ENCODE data around the gene ZNG1B. TPM values are rescaled to one million over a fixed set of nuclear protein-coding genes. Genes with fewer than 3 reads are reported as not detected.
"Not testable (repeated sequence)": the region's sequence is repeated elsewhere in the genome, so short reads cannot be mapped to it uniquely, and the experiment has no call there.

The ZNG1B gene
- total and polyA plus RNA-seq, 4 donors, result 13.4 to 38.9 (median 21.7) TPM

- H3K4me1 ChIP-seq (ENCODE audit: control insufficient read depth in 4 of 4, insufficient read depth in 4 of 4, low read length in 3 of 4); H3K27me3 ChIP-seq (ENCODE audit: control insufficient read depth in 4 of 4, insufficient read depth in 4 of 4, low read length in 3 of 4): not testable (repeated sequence)
- 88% methylated on average over 8 of the region's 8 CpGs for WGBS
These were observed 78.0 kb downstream of the ZNG1B start for GRCh38 chr2:113515457-113515856.

GRCh38 chr2:113515995-113516394, 78.5 kb downstream of the ZNG1B start:
- H3K9ac ChIP-seq (ENCODE audit: low read depth in 1 of 2, low read length in 2 of 2); DNase-seq (ENCODE audit: low spot score); H3K27me3 ChIP-seq (ENCODE audit: control insufficient read depth in 4 of 4, insufficient read depth in 4 of 4, low read length in 3 of 4); H3K4me3 ChIP-seq (ENCODE audit: low read depth in 1 of 3, low read length in 3 of 3); H3K27ac ChIP-seq (ENCODE audit: low read depth in 1 of 2, low read length in 2 of 2); H3K4me1 ChIP-seq (ENCODE audit: control insufficient read depth in 4 of 4, insufficient read depth in 4 of 4, low read length in 3 of 4); H3K36me3 ChIP-seq (ENCODE audit: control insufficient read depth in 4 of 4, insufficient read depth in 3 of 4, low read depth in 1 of 4, low read length in 3 of 4); H3K9me3 ChIP-seq (ENCODE audit: control insufficient read depth in 4 of 4, low read length in 3 of 4): not testable (repeated sequence)
- WGBS, result 78% methylated on average over 3 of the region's 3 CpGs

More at GRCh38 chr2:113515457-113515856, 78.0 kb downstream of the ZNG1B start:
- not testable (repeated sequence) for H3K27ac ChIP-seq (ENCODE audit: low read depth in 1 of 2, low read length in 2 of 2); H3K36me3 ChIP-seq (ENCODE audit: control insufficient read depth in 4 of 4, insufficient read depth in 3 of 4, low read depth in 1 of 4, low read length in 3 of 4); DNase-seq (ENCODE audit: low spot score); H3K9me3 ChIP-seq (ENCODE audit: control insufficient read depth in 4 of 4, low read length in 3 of 4); H3K9ac ChIP-seq (ENCODE audit: low read depth in 1 of 2, low read length in 2 of 2); H3K4me3 ChIP-seq (ENCODE audit: low read depth in 1 of 3, low read length in 3 of 3)

GRCh38 chr2:113517025-113517424, 79.5 kb downstream of the ZNG1B start:
- H3K36me3 ChIP-seq (ENCODE audit: control insufficient read depth in 4 of 4, insufficient read depth in 3 of 4, low read depth in 1 of 4, low read length in 3 of 4); H3K9ac ChIP-seq (ENCODE audit: low read depth in 1 of 2, low read length in 2 of 2); H3K27ac ChIP-seq (ENCODE audit: low read depth in 1 of 2, low read length in 2 of 2); H3K4me1 ChIP-seq (ENCODE audit: control insufficient read depth in 4 of 4, insufficient read depth in 4 of 4, low read length in 3 of 4); H3K9me3 ChIP-seq (ENCODE audit: control insufficient read depth in 4 of 4, low read length in 3 of 4); H3K4me3 ChIP-seq (ENCODE audit: low read depth in 1 of 3, low read length in 3 of 3); DNase-seq (ENCODE audit: low spot score); H3K27me3 ChIP-seq (ENCODE audit: control insufficient read depth in 4 of 4, insufficient read depth in 4 of 4, low read length in 3 of 4): not testable (repeated sequence)
- WGBS, result no CpG with 5 or more reads among the region's 2 CpGs

GRCh38 chr2:113520837-113521236, 83.3 kb downstream of the ZNG1B start:
- H3K9me3 ChIP-seq (ENCODE audit: control insufficient read depth in 4 of 4, low read length in 3 of 4); H3K36me3 ChIP-seq (ENCODE audit: control insufficient read depth in 4 of 4, insufficient read depth in 3 of 4, low read depth in 1 of 4, low read length in 3 of 4); H3K27ac ChIP-seq (ENCODE audit: low read depth in 1 of 2, low read length in 2 of 2); H3K9ac ChIP-seq (ENCODE audit: low read depth in 1 of 2, low read length in 2 of 2); H3K4me1 ChIP-seq (ENCODE audit: control insufficient read depth in 4 of 4, insufficient read depth in 4 of 4, low read length in 3 of 4); H3K27me3 ChIP-seq (ENCODE audit: control insufficient read depth in 4 of 4, insufficient read depth in 4 of 4, low read length in 3 of 4); H3K4me3 ChIP-seq (ENCODE audit: low read depth in 1 of 3, low read length in 3 of 3): not testable (repeated sequence)
- whole genome bisulfite sequencing, result 89% methylated on average over 6 of the region's 6 CpGs
- DNase-seq (ENCODE audit: low spot score), result peak; percentile 41

- H3K4me3 ChIP-seq (ENCODE audit: low read depth in 1 of 3, low read length in 3 of 3); H3K27ac ChIP-seq (ENCODE audit: low read depth in 1 of 2, low read length in 2 of 2); DNase-seq (ENCODE audit: low spot score); H3K36me3 ChIP-seq (ENCODE audit: control insufficient read depth in 4 of 4, insufficient read depth in 3 of 4, low read depth in 1 of 4, low read length in 3 of 4); H3K27me3 ChIP-seq (ENCODE audit: control insufficient read depth in 4 of 4, insufficient read depth in 4 of 4, low read length in 3 of 4); H3K4me1 ChIP-seq (ENCODE audit: control insufficient read depth in 4 of 4, insufficient read depth in 4 of 4, low read length in 3 of 4); H3K9ac ChIP-seq (ENCODE audit: low read depth in 1 of 2, low read length in 2 of 2); H3K9me3 ChIP-seq (ENCODE audit: control insufficient read depth in 4 of 4, low read length in 3 of 4): not testable (repeated sequence)
- 70% methylated on average over 5 of the region's 5 CpGs for WGBS
These were observed 84.0 kb downstream of the ZNG1B start for GRCh38 chr2:113521492-113521891.

GRCh38 chr2:113524986-113525385, 87.5 kb downstream of the ZNG1B start:
- not testable (repeated sequence) for H3K4me1 ChIP-seq (ENCODE audit: control insufficient read depth in 4 of 4, insufficient read depth in 4 of 4, low read length in 3 of 4); H3K9me3 ChIP-seq (ENCODE audit: control insufficient read depth in 4 of 4, low read length in 3 of 4); H3K4me3 ChIP-seq (ENCODE audit: low read depth in 1 of 3, low read length in 3 of 3); H3K9ac ChIP-seq (ENCODE audit: low read depth in 1 of 2, low read length in 2 of 2); H3K27me3 ChIP-seq (ENCODE audit: control insufficient read depth in 4 of 4, insufficient read depth in 4 of 4, low read length in 3 of 4); DNase-seq (ENCODE audit: low spot score); H3K27ac ChIP-seq (ENCODE audit: low read depth in 1 of 2, low read length in 2 of 2); H3K36me3 ChIP-seq (ENCODE audit: control insufficient read depth in 4 of 4, insufficient read depth in 3 of 4, low read depth in 1 of 4, low read length in 3 of 4)
- WGBS, result 58% methylated on average over 1 of the region's 1 CpG

GRCh38 chr2:113527350-113528045, 90.0 kb downstream of the ZNG1B start:
- not testable (repeated sequence) for DNase-seq (ENCODE audit: low spot score); H3K27me3 ChIP-seq (ENCODE audit: control insufficient read depth in 4 of 4, insufficient read depth in 4 of 4, low read length in 3 of 4); H3K4me1 ChIP-seq (ENCODE audit: control insufficient read depth in 4 of 4, insufficient read depth in 4 of 4, low read length in 3 of 4); H3K9ac ChIP-seq (ENCODE audit: low read depth in 1 of 2, low read length in 2 of 2); H3K36me3 ChIP-seq (ENCODE audit: control insufficient read depth in 4 of 4, insufficient read depth in 3 of 4, low read depth in 1 of 4, low read length in 3 of 4); H3K4me3 ChIP-seq (ENCODE audit: low read depth in 1 of 3, low read length in 3 of 3); H3K9me3 ChIP-seq (ENCODE audit: control insufficient read depth in 4 of 4, low read length in 3 of 4); H3K27ac ChIP-seq (ENCODE audit: low read depth in 1 of 2, low read length in 2 of 2)
- 16% methylated on average over 6 of the region's 12 CpGs for WGBS

- WGBS, result 48% methylated on average over 4 of the region's 5 CpGs
- H3K36me3 ChIP-seq (ENCODE audit: control insufficient read depth in 4 of 4, insufficient read depth in 3 of 4, low read depth in 1 of 4, low read length in 3 of 4), result not testable (repeated sequence)
These were observed 90.6 kb downstream of the ZNG1B start for GRCh38 chr2:113528126-113528525.

GRCh38 chr2:113528904-113529303, 91.4 kb downstream of the ZNG1B start:
- H3K36me3 ChIP-seq (ENCODE audit: control insufficient read depth in 4 of 4, insufficient read depth in 3 of 4, low read depth in 1 of 4, low read length in 3 of 4); H3K27ac ChIP-seq (ENCODE audit: low read depth in 1 of 2, low read length in 2 of 2); H3K9ac ChIP-seq (ENCODE audit: low read depth in 1 of 2, low read length in 2 of 2); H3K4me1 ChIP-seq (ENCODE audit: control insufficient read depth in 4 of 4, insufficient read depth in 4 of 4, low read length in 3 of 4); H3K27me3 ChIP-seq (ENCODE audit: control insufficient read depth in 4 of 4, insufficient read depth in 4 of 4, low read length in 3 of 4); H3K4me3 ChIP-seq (ENCODE audit: low read depth in 1 of 3, low read length in 3 of 3); H3K9me3 ChIP-seq (ENCODE audit: control insufficient read depth in 4 of 4, low read length in 3 of 4); DNase-seq (ENCODE audit: low spot score): not testable (repeated sequence)
- 67% methylated on average over 3 of the region's 3 CpGs for WGBS

More at GRCh38 chr2:113528126-113528525, 90.6 kb downstream of the ZNG1B start:
- not testable (repeated sequence) for H3K27ac ChIP-seq (ENCODE audit: low read depth in 1 of 2, low read length in 2 of 2); H3K4me1 ChIP-seq (ENCODE audit: control insufficient read depth in 4 of 4, insufficient read depth in 4 of 4, low read length in 3 of 4); H3K4me3 ChIP-seq (ENCODE audit: low read depth in 1 of 3, low read length in 3 of 3); H3K27me3 ChIP-seq (ENCODE audit: control insufficient read depth in 4 of 4, insufficient read depth in 4 of 4, low read length in 3 of 4); H3K9me3 ChIP-seq (ENCODE audit: control insufficient read depth in 4 of 4, low read length in 3 of 4); H3K9ac ChIP-seq (ENCODE audit: low read depth in 1 of 2, low read length in 2 of 2); DNase-seq (ENCODE audit: low spot score)

Measured in liver (tissue), 9 donors.